Activated naive CD4-positive, alpha-beta T cell treated with anti-CD3 and anti-CD28 coated beads, Interleukin-2, amount 50 U/mL, for 72 hours (primary cell): ENCODE results near the gene MEOX2. TPM values are rescaled to one million over a fixed set of nuclear protein-coding genes. Genes with fewer than 3 reads are reported as not detected.

Experiments used
- ATAC-seq, 2 donors: fragments of 150-1000 bp; cut with Tn5 transposase; 2 replicates each; pipeline ENCODE4 v1.10.0; 2021; ENCODE audit warnings: mild to moderate bottlenecking in 2 of 2, moderate library complexity in 2 of 2
- DNase-seq, 2 donors: peaks; one replicate each; pipeline ENCODE4 v3.0.0; 2021 to 2022; ENCODE audit warnings: low spot score in 2 of 2
- H3K27ac Mint-ChIP-seq, 2 donors: one replicate each; pipeline ENCODE4 v1.8.0; 2022; ENCODE audit warnings: mild to moderate bottlenecking in 2 of 2, mixed read lengths in 2 of 2
- H3K36me3 Mint-ChIP-seq, 2 donors: one replicate each; pipeline ENCODE4 v1.8.0; 2022; ENCODE audit warnings: mixed read lengths in 2 of 2
- H3K9me3 Mint-ChIP-seq, 2 donors: one replicate each; pipeline ENCODE4 v1.8.0; 2022; ENCODE audit warnings: mixed read lengths in 2 of 2
- total RNA-seq, 2 donors: library from RNA; stranded (reverse); gene quantifications; one replicate each; pipeline ENCODE4 v1.2.3, GENCODE V29; 2022

The MEOX2 gene
- total RNA-seq, 2 donors from 2014 or later, result not detected

- Mint-ChIP-seq H3K27ac (no peak overlapping the region), H3K9me3 (peaks cover 0 to 10% of the 10 kb centered on the region in 2 donors), H3K36me3 (no peaks in the 10 kb centered on the region)
- ATAC-seq, result no peak
- no peak for DNase-seq
Observed at GRCh38 chr7:15648461-15648961, 38.0 kb downstream of the MEOX2 start.

GRCh38 chr7:15647309-15647708 is 39.2 kb downstream of the MEOX2 start:
- peaks cover 7 to 10% of the 10 kb centered on the region in 2 donors for H3K9me3 Mint-ChIP-seq
- ATAC-seq (no peak), DNase-seq (no peak)
- no peaks in the 10 kb centered on the region for H3K36me3 Mint-ChIP-seq
- no peak overlapping the region for H3K27ac Mint-ChIP-seq

GRCh38 chr7:15643000-15643705 is 43.3 kb downstream of the MEOX2 start:
- Mint-ChIP-seq H3K27ac (no peak overlapping the region), H3K36me3 (no peaks in the 10 kb centered on the region), H3K9me3 (peaks cover 19 to 20% of the 10 kb centered on the region in 2 donors)
- ATAC-seq, result no peak
- DNase-seq, result no peak

- ATAC-seq (no peak), DNase-seq (no peak)
- Mint-ChIP-seq H3K36me3 (no peaks in the 10 kb centered on the region), H3K27ac (no peak overlapping the region), H3K9me3 (peaks cover 0 to 5% of the 10 kb centered on the region in 2 donors)
Observed at GRCh38 chr7:15628876-15629275, 57.6 kb downstream of the MEOX2 start.

GRCh38 chr7:15626041-15626440 is 60.4 kb downstream of the MEOX2 start:
- H3K36me3 Mint-ChIP-seq, result no peaks in the 10 kb centered on the region
- no peak overlapping the region for H3K27ac Mint-ChIP-seq
- DNase-seq (no peak), ATAC-seq (no peak)
- H3K9me3 Mint-ChIP-seq, result no peaks in the 10 kb centered on the region

DNA sequence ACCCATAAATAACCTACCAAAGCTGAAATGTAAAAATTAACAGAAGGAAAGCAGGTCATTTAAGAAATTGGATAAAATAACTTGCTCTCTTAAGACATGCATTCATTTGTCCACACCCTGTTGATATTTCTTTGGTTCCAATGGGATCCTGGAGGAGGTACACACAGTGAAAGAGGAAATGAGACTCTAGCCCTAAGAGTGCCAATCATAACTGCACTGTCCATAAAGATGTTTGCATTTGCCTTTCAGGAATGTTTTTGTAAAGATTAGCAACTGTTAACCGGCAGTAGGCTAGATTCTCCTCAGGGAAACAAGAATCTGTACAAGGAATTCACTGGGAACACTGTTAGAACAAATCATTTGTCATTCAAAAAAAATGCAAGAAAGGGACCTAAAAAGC is 61.0 kb downstream of the MEOX2 start:
- H3K9me3 Mint-ChIP-seq, result no peaks in the 10 kb centered on the region
- ATAC-seq, result no peak
- no peak for DNase-seq
- H3K36me3 Mint-ChIP-seq, result no peaks in the 10 kb centered on the region
- H3K27ac Mint-ChIP-seq, result no peak overlapping the region

- peaks cover 0 to 3% of the 10 kb centered on the region in 2 donors for H3K9me3 Mint-ChIP-seq
- H3K27ac Mint-ChIP-seq, result no peak overlapping the region
- DNase-seq (no peak), ATAC-seq (no peak)
- H3K36me3 Mint-ChIP-seq, result no peaks in the 10 kb centered on the region
Observed at GRCh38 chr7:15621468-15621867, 65.0 kb downstream of the MEOX2 start.

- no peaks in the 10 kb centered on the region for H3K36me3 Mint-ChIP-seq
- no peak overlapping the region for H3K27ac Mint-ChIP-seq
- ATAC-seq (no peak), DNase-seq (no peak)
- H3K9me3 Mint-ChIP-seq, result peaks cover 0 to 3% of the 10 kb centered on the region in 2 donors
Observed at GRCh38 chr7:15620491-15621185, 65.8 kb downstream of the MEOX2 start.

DNA sequence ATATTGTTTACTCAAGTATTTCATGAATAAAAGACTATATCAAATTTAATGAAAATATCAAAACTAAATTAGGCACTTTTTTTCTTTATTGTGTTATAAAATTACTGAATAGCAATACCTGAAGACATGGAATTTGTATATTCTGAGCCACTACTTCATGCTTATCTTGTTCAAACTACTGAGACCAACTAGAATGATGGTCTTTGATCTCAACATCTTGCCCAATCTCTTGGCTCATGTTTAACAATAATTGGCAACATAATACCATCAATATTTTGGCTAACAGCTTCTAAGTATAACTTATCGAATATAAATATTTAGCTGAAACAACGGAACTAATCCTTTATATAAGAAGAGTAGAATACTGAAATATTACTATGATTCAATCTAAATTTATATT is 68.2 kb downstream of the MEOX2 start:
- peaks cover 0 to 3% of the 10 kb centered on the region in 2 donors for H3K9me3 Mint-ChIP-seq
- DNase-seq (no peak), ATAC-seq (no peak)
- H3K27ac Mint-ChIP-seq, result no peak overlapping the region
- no peaks in the 10 kb centered on the region for H3K36me3 Mint-ChIP-seq

- no peaks in the 10 kb centered on the region for H3K36me3 Mint-ChIP-seq
- no peak for ATAC-seq
- no peak overlapping the region for H3K27ac Mint-ChIP-seq
Observed at GRCh38 chr7:15612205-15612604, 74.3 kb downstream of the MEOX2 start.

DNA sequence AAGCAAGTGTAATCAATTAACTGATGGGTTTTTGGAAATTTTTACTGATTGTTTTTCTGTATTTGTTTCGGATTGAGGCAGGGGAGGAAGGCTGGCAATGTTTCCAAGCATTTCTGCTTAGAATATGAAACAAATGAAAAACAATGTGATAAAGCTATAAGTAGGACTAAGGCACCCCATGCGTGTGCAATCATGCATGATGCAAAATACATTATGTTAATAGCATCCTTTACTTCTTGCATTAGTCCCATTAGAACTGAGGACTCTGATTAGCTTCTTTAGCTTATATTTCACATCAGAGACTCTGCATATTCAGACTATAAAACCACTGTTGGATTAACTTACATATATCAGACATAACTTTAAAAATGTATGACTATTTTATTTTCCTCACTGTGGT is 76.0 kb downstream of the MEOX2 start:
- ATAC-seq (no peak), DNase-seq (no peak)
- no peak overlapping the region for H3K27ac Mint-ChIP-seq
- peaks cover 0 to 4% of the 10 kb centered on the region in 2 donors for H3K9me3 Mint-ChIP-seq
- no peaks in the 10 kb centered on the region for H3K36me3 Mint-ChIP-seq

More at GRCh38 chr7:15612205-15612604, 74.3 kb downstream of the MEOX2 start:
- no peak for DNase-seq
- peaks cover 0 to 4% of the 10 kb centered on the region in 2 donors for H3K9me3 Mint-ChIP-seq

DNA sequence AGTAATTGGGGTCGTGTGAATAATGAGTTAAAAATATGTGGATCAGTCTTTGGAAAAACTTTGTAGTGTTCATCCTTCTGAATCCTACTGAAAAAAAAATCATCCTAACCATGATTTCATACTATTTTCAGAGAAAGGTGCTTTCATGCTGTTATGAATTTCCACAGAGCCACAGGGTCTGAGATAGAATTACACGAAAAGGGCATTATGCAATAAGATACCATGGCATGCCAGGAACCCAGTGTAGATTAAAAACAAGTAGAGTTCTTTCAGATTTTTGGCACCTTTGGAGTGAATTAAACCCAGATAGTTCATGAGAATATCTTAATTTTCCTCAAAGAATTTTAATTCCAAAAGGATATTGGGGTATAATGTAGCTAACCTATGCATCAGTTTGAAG is 77.2 kb downstream of the MEOX2 start:
- Mint-ChIP-seq H3K9me3 (peaks cover 0 to 4% of the 10 kb centered on the region in 2 donors), H3K27ac (no peak overlapping the region), H3K36me3 (no peaks in the 10 kb centered on the region)
- ATAC-seq, result no peak
- no peak for DNase-seq

- ATAC-seq (no peak), DNase-seq (no peak)
- H3K27ac Mint-ChIP-seq, result no peak overlapping the region
- H3K36me3 Mint-ChIP-seq, result no peaks in the 10 kb centered on the region
- peaks cover 4 to 8% of the 10 kb centered on the region in 2 donors for H3K9me3 Mint-ChIP-seq
Observed at GRCh38 chr7:15607529-15608210, 78.8 kb downstream of the MEOX2 start.

- DNase-seq, result no peak
- no peak for ATAC-seq
- H3K36me3 Mint-ChIP-seq, result no peaks in the 10 kb centered on the region
- peaks cover 4 to 8% of the 10 kb centered on the region in 2 donors for H3K9me3 Mint-ChIP-seq
- H3K27ac Mint-ChIP-seq, result no peak overlapping the region
Observed at GRCh38 chr7:15606561-15606960, 79.9 kb downstream of the MEOX2 start.

- Mint-ChIP-seq H3K36me3 (no peaks in the 10 kb centered on the region), H3K27ac (no peak overlapping the region), H3K9me3 (peaks cover 4 to 8% of the 10 kb centered on the region in 2 donors)
- ATAC-seq (no peak), DNase-seq (no peak)
Observed at GRCh38 chr7:15604166-15604565, 82.3 kb downstream of the MEOX2 start.

DNA sequence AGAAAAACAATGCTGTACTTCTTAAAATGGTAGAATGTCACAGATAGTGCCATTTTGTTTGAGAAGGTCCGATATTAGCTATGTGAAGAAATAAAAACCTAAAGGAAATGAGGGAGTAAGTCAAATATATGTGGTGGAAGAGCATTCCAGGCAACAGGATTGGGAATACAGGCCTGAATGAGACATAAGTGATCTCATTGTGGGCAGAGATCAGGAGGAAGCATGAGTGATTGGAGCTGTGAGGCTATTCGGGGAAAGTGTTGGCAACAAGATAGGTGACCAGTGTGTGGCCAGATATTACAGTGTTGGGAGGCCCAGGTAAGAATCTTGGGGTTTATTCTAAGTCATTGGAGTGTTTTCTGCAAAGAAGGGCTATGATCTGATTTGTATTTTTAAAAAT is 83.4 kb downstream of the MEOX2 start:
- ATAC-seq, result no peak
- H3K36me3 Mint-ChIP-seq, result no peaks in the 10 kb centered on the region
- H3K27ac Mint-ChIP-seq, result no peak overlapping the region
- DNase-seq, result no peak
- H3K9me3 Mint-ChIP-seq, result peaks cover 0 to 8% of the 10 kb centered on the region in 2 donors

DNA sequence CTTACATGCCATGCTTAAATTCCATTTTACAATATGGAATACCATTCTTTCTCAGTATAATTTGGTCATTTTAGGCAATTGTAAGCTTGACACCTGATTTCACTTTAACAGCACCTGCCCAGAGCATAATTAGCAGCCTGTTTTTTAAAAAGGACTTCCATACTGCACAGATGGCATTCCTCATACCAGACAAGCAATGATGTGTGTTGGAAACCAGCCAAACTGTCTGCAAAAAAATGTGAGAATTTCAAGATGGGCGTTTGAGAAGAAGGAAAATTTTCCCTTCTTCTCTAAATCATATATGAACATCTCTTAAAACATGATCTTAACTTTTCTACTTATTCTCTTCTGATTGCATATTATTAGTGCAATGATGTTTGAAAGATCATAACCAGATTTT is 84.2 kb downstream of the MEOX2 start:
- DNase-seq, result no peak
- no peak overlapping the region for H3K27ac Mint-ChIP-seq
- ATAC-seq, result no peak
- H3K9me3 Mint-ChIP-seq, result peaks cover 0 to 8% of the 10 kb centered on the region in 2 donors
- no peaks in the 10 kb centered on the region for H3K36me3 Mint-ChIP-seq
